SK-MEL-5 (cell line): ENCODE data around the gene CCDC177. TPM values are rescaled to one million over a fixed set of nuclear protein-coding genes. Genes with fewer than 3 reads are reported as not detected.

Experiments used
- DNase-seq: peaks from one replicate; pipeline ENCODE4 v3.0.0-alpha.2; 2016; ENCODE audit warnings: low read depth, low spot score
- in situ Hi-C: cut with HindIII; loops from 2 replicates; pipeline ENCODE4 v1.10.0; 2016; ENCODE audit warnings: low sequenced_read_pairs, high pct_unique_total_duplicates, low pct_unique_long_range_greater_than_20kb
- total RNA-seq: library from RNA; depleted of rRNA; stranded (reverse); fragments of >200 nt; shearing (Covaris generic); gene quantifications from 2 replicates; pipeline ENCODE4 v1.2.3, GENCODE V29; 2014

The CCDC177 gene
- total RNA-seq, 1 experiment from 2014 or later: 0.16 TPM

- no peak for DNase-seq
- in situ Hi-C loops: no loop called here
Measured at GRCh38 chr14:69542311-69542710, 32.4 kb downstream of the CCDC177 start.

- in situ Hi-C loops: no loop called here
- DNase-seq: no peak
Measured at GRCh38 chr14:69540654-69541335, 33.9 kb downstream of the CCDC177 start.

- in situ Hi-C loops: no loop called here
- DNase-seq: peak; percentile 4
Measured at GRCh38 chr14:69539631-69540410, 34.9 kb downstream of the CCDC177 start.

GRCh38 chr14:69538766-69539165 lies 35.9 kb downstream of the CCDC177 start:
- no peak for DNase-seq
- in situ Hi-C loops: no loop called here

- no peak for DNase-seq
- in situ Hi-C loops: no loop called here
Measured at GRCh38 chr14:69537900-69538299, 36.8 kb downstream of the CCDC177 start.

- in situ Hi-C loops: no loop called here
- no peak for DNase-seq
Measured at GRCh38 chr14:69536971-69537370, 37.7 kb downstream of the CCDC177 start.

GRCh38 chr14:69535230-69535848 lies 39.3 kb downstream of the CCDC177 start:
- in situ Hi-C loops: no loop called here
- peak; percentile 77 for DNase-seq

- no peak for DNase-seq
- in situ Hi-C loops: no loop called here
Measured at GRCh38 chr14:69532561-69533340, 41.9 kb downstream of the CCDC177 start.

- DNase-seq: no peak
- in situ Hi-C loops: no loop called here
Measured at GRCh38 chr14:69531135-69531534, 43.5 kb downstream of the CCDC177 start.

GRCh38 chr14:69530095-69530494 lies 44.6 kb downstream of the CCDC177 start:
- DNase-seq: no peak
- in situ Hi-C loops: no loop called here

GRCh38 chr14:69529563-69529962 lies 45.1 kb downstream of the CCDC177 start:
- no peak for DNase-seq
- in situ Hi-C loops: no loop called here

- in situ Hi-C loops: no loop called here
- DNase-seq: no peak
Measured at GRCh38 chr14:69528930-69529329, 45.7 kb downstream of the CCDC177 start.

- in situ Hi-C loops: no loop called here
- no peak for DNase-seq
Measured at GRCh38 chr14:69528143-69528542, 46.5 kb downstream of the CCDC177 start.

GRCh38 chr14:69527635-69528034 lies 47.0 kb downstream of the CCDC177 start:
- DNase-seq: no peak
- in situ Hi-C loops: no loop called here

- in situ Hi-C loops: no loop called here
Measured at GRCh38 chr14:69525896-69526295, 48.8 kb downstream of the CCDC177 start.

GRCh38 chr14:69522026-69522425 lies 52.6 kb downstream of the CCDC177 start:
- in situ Hi-C loops: no loop called here
- DNase-seq: no peak

More at GRCh38 chr14:69525896-69526295, 48.8 kb downstream of the CCDC177 start:
- DNase-seq: no peak
